Mucosa of descending colon (tissue), 3 donors: ENCODE data around the gene ELMO1. TPM values are rescaled to one million over a fixed set of nuclear protein-coding genes. Genes with fewer than 3 reads are reported as not detected.

Source experiments
- ATAC-seq: fragments of 200-7000 bp; cut with Tn5 transposase; one replicate; pipeline ENCODE4 v1.9.1; 2020; ENCODE audit warnings: mild to moderate bottlenecking, moderate library complexity
- DNase-seq, 3 donors: peaks; one replicate each; pipeline ENCODE4 v3.0.0-alpha.2; 2020
- H3K36me3 ChIP-seq: fragments of 200-600 bp; one replicate; pipeline ENCODE4 v1.8.0; 2021; ENCODE audit warnings: low read depth, mild to moderate bottlenecking
- H3K4me1 ChIP-seq: fragments of 200-600 bp; one replicate; pipeline ENCODE4 v1.8.0; 2021; ENCODE audit warnings: low read depth, mild to moderate bottlenecking
- H3K4me3 ChIP-seq: fragments of 200-600 bp; one replicate; pipeline ENCODE4 v1.8.0; 2021; ENCODE audit warnings: mild to moderate bottlenecking
- H3K9me3 ChIP-seq: fragments of 200-600 bp; one replicate; pipeline ENCODE4 v1.8.0; 2021; ENCODE audit warnings: mild to moderate bottlenecking
- CTCF ChIP-seq: fragments of 200-600 bp; IDR thresholded peaks from one replicate; pipeline ENCODE4 v1.8.0; 2022; ENCODE audit warnings: antibody characterized with exemption, mild to moderate bottlenecking
- intact Hi-C, 2 donors: fragments of 100-400 bp; cut with DNase I in 1 of 2; cut with micrococcal nuclease in 1 of 2; formaldehyde crosslinking; loops; one replicate each; pipeline versions ENCODE4 v1.11.0 to v1.11.1; 2022; cut with DNase I, micrococcal nuclease
- total RNA-seq, 3 donors: library from RNA; stranded (reverse); fragmentation: NEBNext Ultra II Directional in 2 of 3; extraction: Animal tissue kit (Norgen Biotek cat#: 25700) in 2 of 3; gene quantifications; one replicate each; pipeline versions ENCODE4 v1.2.1 to v1.2.4, GENCODE V29; 2021 to 2023
- donor health status: DM: no; HTN: no; CAD: no; lungs with moderate emphysema.
- donor health status: DM: no; HTN: no; CAD: no.
- donor health status: DM: no; HTN: yes; CAD: no.

The ELMO1 gene
- total RNA-seq, 3 donors from 2014 or later, result 9.7 to 27.2 (median 18.2) TPM

DNA sequence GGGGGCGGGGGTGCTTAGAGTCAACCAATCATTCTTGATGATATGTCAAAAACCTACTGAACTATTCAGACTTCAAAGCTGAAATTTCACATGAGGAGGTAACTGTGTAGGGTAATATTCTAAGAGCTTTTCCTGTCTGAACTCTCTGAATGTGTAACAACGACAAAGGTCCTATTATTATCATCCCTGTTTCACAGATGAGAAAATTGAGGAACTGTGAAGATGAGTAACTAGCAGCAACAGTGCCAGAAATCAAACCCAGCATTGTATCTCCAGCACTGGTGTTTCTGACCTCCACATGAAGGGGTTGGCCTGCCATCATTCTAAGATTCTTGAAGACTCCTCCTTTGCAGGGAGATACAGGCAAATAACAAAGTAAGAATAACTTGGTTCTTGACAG lies 429.7 kb downstream of the ELMO1 start:
- Histone ChIP-seq H3K4me1 (no peaks in the 10 kb centered on the region), H3K36me3 (no peaks in the 10 kb centered on the region), H3K4me3 (no peak overlapping the region), H3K9me3 (no peaks in the 10 kb centered on the region)
- intact Hi-C loops, result no loop called here
- DNase-seq, result no peak
- no peak for TF ChIP-seq CTCF
- no peak for ATAC-seq

DNA sequence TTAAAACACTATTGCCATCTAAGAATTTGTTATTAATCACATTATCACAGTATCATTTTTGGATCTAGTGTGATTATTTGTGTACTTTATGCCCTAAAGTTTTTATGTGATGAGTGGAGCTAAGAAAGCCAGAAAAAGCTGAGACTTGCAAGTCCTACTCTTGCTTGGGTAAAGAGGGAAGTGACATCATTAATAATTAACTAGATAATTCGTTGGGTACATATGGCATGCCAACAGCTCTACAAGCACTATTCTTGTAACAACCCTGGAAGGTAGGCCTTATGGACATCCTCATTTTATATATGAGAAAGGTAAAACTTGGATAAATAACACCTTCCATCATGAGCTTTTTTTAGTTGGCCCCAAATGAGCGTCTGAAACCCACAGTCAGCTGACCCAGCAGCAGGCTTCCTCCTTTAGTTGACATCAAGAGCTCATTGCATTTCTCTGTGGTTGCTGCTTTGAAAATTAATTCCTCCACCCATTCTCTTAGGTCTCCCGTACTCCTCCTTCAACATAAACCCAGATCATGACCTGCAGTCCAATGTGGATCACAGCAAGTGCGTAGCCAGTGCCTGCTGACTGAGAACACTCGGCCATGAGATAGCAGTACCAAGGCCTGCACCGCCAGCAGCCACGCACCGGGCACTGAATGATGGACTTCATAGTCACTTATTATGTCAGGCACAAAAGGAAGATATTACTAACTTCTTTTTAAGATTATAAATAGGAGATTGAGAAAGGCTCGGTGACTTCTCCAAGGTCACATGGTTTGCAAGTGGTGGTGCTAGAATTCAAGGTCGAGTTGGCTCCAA lies 432.4 kb downstream of the ELMO1 start:
- Histone ChIP-seq H3K4me1 (no peaks in the 10 kb centered on the region), H3K4me3 (no peak overlapping the region), H3K9me3 (no peaks in the 10 kb centered on the region), H3K36me3 (no peaks in the 10 kb centered on the region)
- no peak for TF ChIP-seq CTCF
- intact Hi-C loops, result no loop called here
- ATAC-seq, result no peak
- DNase-seq, result no peak

- Histone ChIP-seq H3K36me3 (no peaks in the 10 kb centered on the region), H3K9me3 (no peaks in the 10 kb centered on the region), H3K4me3 (no peak overlapping the region), H3K4me1 (no peaks in the 10 kb centered on the region)
- DNase-seq (no peak), ATAC-seq (no peak)
- TF ChIP-seq CTCF, result no peak
- intact Hi-C loops, result no loop called here
Measured at GRCh38 chr7:37015353-37016034, 433.2 kb downstream of the ELMO1 start.

DNA sequence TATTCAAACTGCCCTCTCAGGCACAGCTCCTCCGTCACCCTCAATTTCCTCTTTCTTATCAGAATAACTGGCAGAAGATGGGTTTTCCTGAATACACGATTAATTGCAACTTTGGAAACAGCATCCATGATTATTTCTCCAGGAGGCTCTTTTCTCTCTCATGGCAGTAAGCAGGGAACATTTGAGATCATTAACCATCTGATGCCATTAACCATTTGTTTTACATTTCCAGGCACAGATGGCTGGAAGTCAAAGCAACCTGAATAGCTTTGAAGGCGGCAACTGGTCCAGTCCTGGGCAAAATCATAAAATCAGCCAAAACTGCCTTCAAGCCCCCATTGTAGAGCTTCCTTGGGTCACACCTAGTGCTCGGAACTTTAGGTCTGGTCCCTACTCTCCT lies 434.9 kb downstream of the ELMO1 start:
- TF ChIP-seq CTCF, result no peak
- ATAC-seq, result no peak
- intact Hi-C loops, result no loop called here
- no peaks in the 10 kb centered on the region for H3K36me3 ChIP-seq
- no peaks in the 10 kb centered on the region for H3K9me3 ChIP-seq
- H3K4me3 ChIP-seq, result no peak overlapping the region
- no peak for DNase-seq
- no peaks in the 10 kb centered on the region for H3K4me1 ChIP-seq

GRCh38 chr7:37011151-37011890 lies 437.3 kb downstream of the ELMO1 start:
- Histone ChIP-seq H3K9me3 (no peaks in the 10 kb centered on the region), H3K4me1 (no peaks in the 10 kb centered on the region), H3K36me3 (no peaks in the 10 kb centered on the region), H3K4me3 (no peak overlapping the region)
- intact Hi-C loops, result no loop called here
- no peak for ATAC-seq
- no peak for TF ChIP-seq CTCF
- no peak for DNase-seq
